Measurements from ENCODE around the gene KPNA1.
A peak's percentile ranks its signal among the peaks of the same experiment; 100 is the strongest.

DNA sequence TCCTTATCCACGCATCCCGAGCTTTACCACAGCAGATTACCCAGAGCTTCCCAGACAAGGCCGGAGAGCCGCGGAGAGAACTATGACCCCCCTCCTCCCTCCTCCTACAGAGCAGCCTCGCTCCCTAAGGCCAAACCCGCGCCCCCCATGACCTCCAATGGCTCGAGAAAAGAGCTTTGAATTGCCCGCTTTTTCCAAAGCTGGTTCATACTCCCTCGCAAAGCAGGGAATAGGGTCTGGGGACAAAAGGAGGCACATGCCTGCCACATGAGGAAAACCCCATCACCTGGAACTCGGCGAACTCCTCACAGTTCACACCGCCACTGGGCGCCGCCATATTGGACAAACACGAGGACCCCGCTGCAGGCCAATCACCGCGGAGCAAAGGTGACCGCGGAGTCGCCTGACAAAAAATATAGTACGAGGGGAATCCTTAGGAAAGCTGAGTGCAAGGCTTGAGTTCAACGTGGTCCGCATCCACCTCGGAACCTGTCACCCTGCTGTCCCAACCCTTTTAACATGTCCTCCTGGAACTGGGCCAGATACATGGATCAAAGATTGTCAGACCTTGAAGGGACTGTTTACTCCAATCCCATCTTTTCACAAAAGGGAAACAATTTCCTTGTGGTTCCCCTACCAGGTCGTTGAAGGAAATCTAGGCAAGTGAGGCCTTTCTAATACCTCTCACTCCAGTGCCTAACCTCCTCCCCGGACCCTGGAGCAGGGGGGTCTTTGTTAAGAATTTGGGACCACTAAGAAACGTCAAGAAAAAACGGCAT, 131.7 kb downstream of the KPNA1 start, which contains the start of gene MIX23:
- peak; percentile 87 for TF ChIP-seq POLR2AphosphoS5 (IDR thresholded peaks at IDR 0.05; ENCODE audit: low read depth, low read length)
- TF ChIP-seq POLR2A (IDR thresholded peaks at IDR 0.05; ENCODE audit: low read depth, low read length), result peak; percentile 63
- no peak for TF ChIP-seq SPI1 (IDR thresholded peaks at IDR 0.05; ENCODE audit: low read depth, low read length)
- peak; percentile 81 for TF ChIP-seq TAF1 (IDR thresholded peaks at IDR 0.05; ENCODE audit: low read depth, low read length)
- TF ChIP-seq POU2F2 (IDR thresholded peaks at IDR 0.05; ENCODE audit: low read depth, low read length), result 0 out of 2 replicates have a peak, but pooled peaks have one; percentile 44

Data from GM12891 (cell line).